ENCODE measurements around the gene MUC16. TPM values are rescaled to one million over a fixed set of nuclear protein-coding genes. Genes with fewer than 3 reads are reported as not detected.

The MUC16 gene
- total RNA-seq, 2 experiments from 2014 or later, result under 0.01 TPM; not detected in 1

GRCh38 chr19:9018163-9018875, 8.1 kb upstream of the MUC16 start:
- H3K4me2 ChIP-seq (ENCODE audit: low read length), result no peak overlapping the region
- BruUV-seq (replicated peaks), result no TSS peak
- no peak for DNase-seq (ENCODE audit: low spot score)
- no peaks in the 10 kb centered on the region for H3K4me1 ChIP-seq (ENCODE audit: insufficient read depth, low read length, poor library complexity, severe bottlenecking)
- no peaks in the 10 kb centered on the region for H3K9me3 ChIP-seq (ENCODE audit: low read length)
- H3K27ac ChIP-seq (ENCODE audit: low read depth, low read length, poor library complexity, severe bottlenecking), result no peak overlapping the region
- no peaks in the 10 kb centered on the region for H3K9me2 ChIP-seq (ENCODE audit: insufficient read depth, low read length)
- intact Hi-C loops (cut with micrococcal nuclease; ENCODE audit: unreplicated experiment), result no loop called here
- H2AFZ ChIP-seq (ENCODE audit: low read length), result no peak overlapping the region
- CTCF ChIA-PET (ENCODE audit: unreplicated experiment), result no interaction called here
- H3K79me2 ChIP-seq (ENCODE audit: insufficient read depth, low read depth, low read length), result no peaks in the 10 kb centered on the region
- no peaks in the 10 kb centered on the region for H4K20me1 ChIP-seq (ENCODE audit: insufficient read depth, low read length)
- no peaks in the 10 kb centered on the region for H3K36me3 ChIP-seq (ENCODE audit: insufficient read depth, low read length)
- H3K4me3 ChIP-seq (ENCODE audit: low read depth, low read length, poor library complexity, severe bottlenecking), result no peak overlapping the region
- POLR2A ChIA-PET, result interaction anchor here (0.6 kb wide), 1 partner anchor 40 kb away, joined by 3 read pairs; no protein-coding TSS in a partner anchor
- TF ChIP-seq, protein P1, sequence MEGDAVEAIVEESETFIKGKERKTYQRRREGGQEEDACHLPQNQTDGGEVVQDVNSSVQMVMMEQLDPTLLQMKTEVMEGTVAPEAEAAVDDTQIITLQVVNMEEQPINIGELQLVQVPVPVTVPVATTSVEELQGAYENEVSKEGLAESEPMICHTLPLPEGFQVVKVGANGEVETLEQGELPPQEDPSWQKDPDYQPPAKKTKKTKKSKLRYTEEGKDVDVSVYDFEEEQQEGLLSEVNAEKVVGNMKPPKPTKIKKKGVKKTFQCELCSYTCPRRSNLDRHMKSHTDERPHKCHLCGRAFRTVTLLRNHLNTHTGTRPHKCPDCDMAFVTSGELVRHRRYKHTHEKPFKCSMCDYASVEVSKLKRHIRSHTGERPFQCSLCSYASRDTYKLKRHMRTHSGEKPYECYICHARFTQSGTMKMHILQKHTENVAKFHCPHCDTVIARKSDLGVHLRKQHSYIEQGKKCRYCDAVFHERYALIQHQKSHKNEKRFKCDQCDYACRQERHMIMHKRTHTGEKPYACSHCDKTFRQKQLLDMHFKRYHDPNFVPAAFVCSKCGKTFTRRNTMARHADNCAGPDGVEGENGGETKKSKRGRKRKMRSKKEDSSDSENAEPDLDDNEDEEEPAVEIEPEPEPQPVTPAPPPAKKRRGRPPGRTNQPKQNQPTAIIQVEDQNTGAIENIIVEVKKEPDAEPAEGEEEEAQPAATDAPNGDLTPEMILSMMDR (conservative IDR thresholded peaks at IDR 0.05; ENCODE audit: low read length), result no peak
- no peak for TF ChIP-seq EZH2phosphoT487 (IDR thresholded peaks at IDR 0.05; ENCODE audit: borderline replicate concordance, low read depth, low read length)

DNA sequence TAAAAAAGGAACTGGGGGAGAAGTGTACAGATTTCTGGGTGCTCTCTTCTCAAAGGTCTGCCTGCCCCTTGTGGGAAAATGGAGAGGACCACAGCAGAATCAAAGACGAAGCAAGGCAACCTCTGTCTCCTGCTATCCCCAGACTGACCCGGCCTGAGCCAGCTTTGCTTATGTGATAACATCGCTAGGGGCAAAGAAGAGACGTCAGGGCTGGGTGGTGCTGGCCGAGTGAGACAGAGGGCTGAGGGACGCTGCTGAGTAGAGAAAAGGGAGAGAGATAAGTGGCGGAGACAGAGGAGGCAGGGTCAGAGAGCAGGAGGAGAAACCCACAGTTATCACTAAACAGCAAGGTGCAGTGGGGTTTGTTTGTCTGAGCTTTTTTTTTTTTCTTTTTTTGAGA, 4.6 kb upstream of the MUC16 start:
- Histone ChIP-seq H3K9me2 (ENCODE audit: insufficient read depth, low read length) (no peaks in the 10 kb centered on the region), H3K36me3 (ENCODE audit: insufficient read depth, low read length) (no peaks in the 10 kb centered on the region), H2AFZ (ENCODE audit: low read length) (no peak overlapping the region), H4K20me1 (ENCODE audit: insufficient read depth, low read length) (no peaks in the 10 kb centered on the region), H3K4me3 (ENCODE audit: low read depth, low read length, poor library complexity, severe bottlenecking) (no peak overlapping the region), H3K9me3 (ENCODE audit: low read length) (no peaks in the 10 kb centered on the region), H3K79me2 (ENCODE audit: insufficient read depth, low read depth, low read length) (no peaks in the 10 kb centered on the region), H3K4me2 (ENCODE audit: low read length) (no peak overlapping the region), H3K4me1 (ENCODE audit: insufficient read depth, low read length, poor library complexity, severe bottlenecking) (no peaks in the 10 kb centered on the region), H3K27ac (ENCODE audit: low read depth, low read length, poor library complexity, severe bottlenecking) (no peak overlapping the region)
- POLR2A ChIA-PET, result interaction anchor here (0.7 kb wide), 1 partner anchor 314 kb away, joined by 3 read pairs; no protein-coding TSS in a partner anchor
- no peak for DNase-seq (ENCODE audit: low spot score)
- CTCF ChIA-PET (ENCODE audit: unreplicated experiment), result no interaction called here
- TF ChIP-seq, protein P1 (conservative IDR thresholded peaks at IDR 0.05; ENCODE audit: low read length), result no peak
- no peak for TF ChIP-seq EZH2phosphoT487 (IDR thresholded peaks at IDR 0.05; ENCODE audit: borderline replicate concordance, low read depth, low read length)
- no TSS peak for BruUV-seq (replicated peaks)
- intact Hi-C loops (cut with micrococcal nuclease; ENCODE audit: unreplicated experiment), result no loop called here

GRCh38 chr19:9013988-9014387, 3.8 kb upstream of the MUC16 start:
- BruUV-seq (replicated peaks), result no TSS peak
- CTCF ChIA-PET (ENCODE audit: unreplicated experiment), result no interaction called here

More at GRCh38 chr19:9013988-9014387, 3.8 kb upstream of the MUC16 start:
- Histone ChIP-seq H4K20me1 (ENCODE audit: insufficient read depth, low read length) (no peaks in the 10 kb centered on the region), H3K36me3 (ENCODE audit: insufficient read depth, low read length) (no peaks in the 10 kb centered on the region), H3K9me2 (ENCODE audit: insufficient read depth, low read length) (no peaks in the 10 kb centered on the region), H3K4me1 (ENCODE audit: insufficient read depth, low read length, poor library complexity, severe bottlenecking) (no peaks in the 10 kb centered on the region), H3K79me2 (ENCODE audit: insufficient read depth, low read depth, low read length) (no peaks in the 10 kb centered on the region), H3K4me3 (ENCODE audit: low read depth, low read length, poor library complexity, severe bottlenecking) (no peak overlapping the region), H3K9me3 (ENCODE audit: low read length) (no peaks in the 10 kb centered on the region), H3K4me2 (ENCODE audit: low read length) (no peak overlapping the region), H3K27ac (ENCODE audit: low read depth, low read length, poor library complexity, severe bottlenecking) (no peak overlapping the region), H2AFZ (ENCODE audit: low read length) (no peak overlapping the region)
- intact Hi-C loops (cut with micrococcal nuclease; ENCODE audit: unreplicated experiment), result no loop called here
- POLR2A ChIA-PET, result interaction anchor here (0.6 kb wide), 1 partner anchor 629 kb away, joined by 4 read pairs; no protein-coding TSS in a partner anchor
- TF ChIP-seq, protein P1 (conservative IDR thresholded peaks at IDR 0.05; ENCODE audit: low read length), result no peak
- TF ChIP-seq EZH2phosphoT487 (IDR thresholded peaks at IDR 0.05; ENCODE audit: borderline replicate concordance, low read depth, low read length), result no peak
- no peak for DNase-seq (ENCODE audit: low spot score)

Data from OCI-LY7 (cell line).